Lung (tissue), 12 donors: ENCODE measurements around the gene FAT1. TPM values are rescaled to one million over a fixed set of nuclear protein-coding genes. Genes with fewer than 3 reads are reported as not detected.

Source experiments
- ATAC-seq: fragments of 200-7000 bp; cut with Tn5 transposase; one replicate; pipeline ENCODE4 v1.9.1; 2020; ENCODE audit warnings: moderate number of reproducible peaks; ENCODE audit not compliant: insufficient read depth, low FRiP score
- DNase-seq, 3 donors: peaks; one replicate each; pipeline ENCODE4 v3.0.0-alpha.2; 2013 to 2017
- H3K27ac ChIP-seq, 2 donors: one replicate each; pipeline ENCODE4 v1.5.1; 2013; ENCODE audit warnings: mild to moderate bottlenecking in 2 of 2, moderate library complexity in 2 of 2, control low read depth in 1 of 2, inconsistent platforms in 1 of 2, low read depth in 1 of 2, low read length in 1 of 2
- H3K27me3 ChIP-seq, 3 donors: one replicate each; pipeline ENCODE4 v1.5.1; 2013; ENCODE audit warnings: low read length in 2 of 3; ENCODE audit not compliant: control insufficient read depth in 3 of 3, insufficient read depth in 3 of 3
- H3K36me3 ChIP-seq, 4 donors: one replicate each; pipeline ENCODE4 v1.5.1; 2013; ENCODE audit warnings: low read length in 4 of 4, mild to moderate bottlenecking in 1 of 4, moderate library complexity in 1 of 4; ENCODE audit not compliant: control insufficient read depth in 4 of 4, insufficient read depth in 4 of 4
- H3K4me1 ChIP-seq, 5 donors: one replicate each; pipeline ENCODE4 v1.5.1; 2013; ENCODE audit warnings: low read length in 5 of 5, mild to moderate bottlenecking in 2 of 5, moderate library complexity in 1 of 5; ENCODE audit not compliant: control insufficient read depth in 5 of 5, insufficient read depth in 5 of 5
- H3K4me3 ChIP-seq: one replicate; pipeline ENCODE4 v1.5.1; 2013; ENCODE audit warnings: mild to moderate bottlenecking, control low read depth, moderate library complexity
- H3K9ac ChIP-seq, 2 donors: one replicate each; pipeline ENCODE4 v1.5.1; 2013; ENCODE audit warnings: low read length in 2 of 2, control low read depth in 1 of 2; ENCODE audit not compliant: insufficient read depth in 1 of 2
- H3K9me3 ChIP-seq, 4 donors: one replicate each; pipeline ENCODE4 v1.5.1; 2013; ENCODE audit warnings: low read length in 3 of 4, mild to moderate bottlenecking in 1 of 4, moderate library complexity in 1 of 4; ENCODE audit not compliant: control insufficient read depth in 4 of 4, insufficient read depth in 3 of 4
- CTCF ChIP-seq: IDR thresholded peaks from 2 replicates; pipeline ENCODE4 v1.5.1; 2012; ENCODE audit warnings: mild to moderate bottlenecking; ENCODE audit errors: control extremely low read depth, extremely low read depth
- WGBS, 2 donors: extraction: QIAGEN DNeasy Blood & Tissue Kit; methylation state at CpG; one replicate each; pipeline ENCODE4 v1.1.7; 2013; 5-methylcytosine and 5-hydroxymethylcytosine counted together
- polyA plus RNA-seq, 2 donors: library from polyadenylated mRNA; stranded (reverse); fragments of 200-250 nt; gene quantifications; one replicate each; pipeline ENCODE4 v1.2.1, GENCODE V29; 2013
- total RNA-seq, 2 donors: library from RNA; depleted of rRNA in 1 of 2; stranded (reverse); fragments of >200 nt in 1 of 2; gene quantifications; one replicate each; pipeline ENCODE4 v1.2.1, GENCODE V29; 2014 to 2021
- donor health status: control.
- donor health status: control.
- donor health status: Bipolar disorder and iron deficiency.
- donor health status: healthy.
- donor health status: DM: yes; HTN: yes; CAD: no.

Gene FAT1
- total and polyA plus RNA-seq, 4 donors: 19.4 to 318 (median 72.3) TPM

GRCh38 chr4:186727169-186727976 lies 3.7 kb upstream of the FAT1 start:
- H3K27me3 ChIP-seq: no peaks in the 10 kb centered on the region

GRCh38 chr4:186726426-186727168 lies 2.9 kb upstream of the FAT1 start:
- peaks cover 0 to 23% (median 3%) of the 10 kb centered on the region in 5 donors for H3K4me1 ChIP-seq
- peak; percentile 92 to 95 (median 92) for DNase-seq
- peak; percentile 36 for ATAC-seq
- H3K9ac ChIP-seq: peak overlapping the region; percentile 76 to 91
- TF ChIP-seq CTCF: no peak
- 1% methylated on average over 69 to 82 of the region's 82 CpGs for WGBS, 2 donors
- no peaks in the 10 kb centered on the region for H3K36me3 ChIP-seq
- peak overlapping the region; percentile 65 to 82 for H3K27ac ChIP-seq
- no peaks in the 10 kb centered on the region for H3K9me3 ChIP-seq
- H3K27me3 ChIP-seq: no peaks in the 10 kb centered on the region
- H3K4me3 ChIP-seq: peak overlapping the region; percentile 64

More at GRCh38 chr4:186727169-186727976, 3.7 kb upstream of the FAT1 start:
- WGBS, 2 donors: 11 to 14% methylated on average over 15 of the region's 15 CpGs
- Histone ChIP-seq H3K27ac (peak overlapping the region; percentile 65 to 82), H3K36me3 (no peaks in the 10 kb centered on the region), H3K4me1 (peaks cover 0 to 18% (median 3%) of the 10 kb centered on the region in 5 donors), H3K9ac (peak overlapping the region; percentile 71 to 72), H3K4me3 (peak overlapping the region; percentile 64), H3K9me3 (no peaks in the 10 kb centered on the region)
- no peak for TF ChIP-seq CTCF
- ATAC-seq (no peak), DNase-seq (peak in 2 of 3 donors; percentile 37 to 78)

GRCh38 chr4:186725469-186726425 lies 2.1 kb upstream of the FAT1 start:
- TF ChIP-seq CTCF: peak; percentile 51
- Histone ChIP-seq H3K27me3 (no peaks in the 10 kb centered on the region), H3K9me3 (no peaks in the 10 kb centered on the region), H3K4me3 (peak overlapping the region; percentile 64), H3K4me1 (peaks cover 0 to 23% (median 3%) of the 10 kb centered on the region in 5 donors), H3K27ac (peak overlapping the region; percentile 65 to 82), H3K9ac (peak overlapping the region; percentile 76 to 91), H3K36me3 (no peaks in the 10 kb centered on the region)
- 1 to 2% methylated on average over 54 of the region's 54 CpGs for WGBS, 2 donors
- ATAC-seq (peak; percentile 63), DNase-seq (peak; percentile 89 to 95 (median 91))
